BLaER1 treated with 17β-estradiol and CSF1 and Interleukin-3, amounts not matched to agents 10 nM and 100 nM (cell line): Measurements from ENCODE around the gene ARFGAP2.
A peak's percentile ranks its signal among the peaks of the same experiment; 100 is the strongest.

ENCODE experiments used
- H3K27ac ChIP-seq, 11 experiments: shearing (Covaris generic); formaldehyde crosslinking; 2 replicates each; pipeline ENCODE4 v1.8.1; 2022
- H3K27me3 ChIP-seq, 11 experiments: shearing (Covaris generic); formaldehyde crosslinking; 2 replicates each; pipeline ENCODE4 v1.8.1; 2022
- H3K36me3 ChIP-seq, 11 experiments: shearing (Covaris generic); formaldehyde crosslinking; 2 replicates each; pipeline ENCODE4 v1.8.1; 2022
- H3K4me1 ChIP-seq, 10 experiments: shearing (Covaris generic); formaldehyde crosslinking; 2 replicates each; pipeline ENCODE4 v1.8.1; 2022
- H3K4me2 ChIP-seq, 11 experiments: shearing (Covaris generic); formaldehyde crosslinking; 2 replicates each; pipeline ENCODE4 v1.8.1; 2022
- H3K4me3 ChIP-seq, 10 experiments: shearing (Covaris generic); formaldehyde crosslinking; 2 replicates each; pipeline ENCODE4 v1.8.1; 2022
- H3K9ac ChIP-seq, 11 experiments: shearing (Covaris generic); formaldehyde crosslinking; 2 replicates each; pipeline ENCODE4 v1.8.1; 2022
- H3K9me3 ChIP-seq, 11 experiments: shearing (Covaris generic); formaldehyde crosslinking; replicated peaks in 1 of 11; 2 replicates each; pipeline ENCODE4 v1.8.1; 2022
- H4K20me1 ChIP-seq, 11 experiments: shearing (Covaris generic); formaldehyde crosslinking; 2 replicates each; pipeline ENCODE4 v1.8.1; 2022
- Cebpa-rat ChIP-seq, 11 experiments: shearing (Covaris generic); IDR thresholded peaks; 2 replicates each; pipeline ENCODE4 v1.8.1; 2022

The ARFGAP2 gene

GRCh38 chr11:47152953-47153950 is 23.4 kb downstream of the ARFGAP2 start:
- no peak for TF ChIP-seq Cebpa-rat (IDR thresholded peaks at IDR 0.05)
- Histone ChIP-seq H4K20me1 (peaks cover 0 to 68% (median 26%) of the 10 kb centered on the region in 11 experiments; a peak in 11 of 22 replicates), H3K4me3 (no peak overlapping the region), H3K27ac (no peak overlapping the region), H3K4me1 (peaks cover 45 to 73% (median 57%) of the 10 kb centered on the region in 10 experiments), H3K4me2 (peak overlapping the region; percentile 48 to 86 (median 72)), H3K36me3 (peaks cover 0 to 24% (median 8%) of the 10 kb centered on the region in 11 experiments; a peak in 11 of 22 replicates), H3K9me3 (no peaks in the 10 kb centered on the region), H3K27me3 (no peaks in the 10 kb centered on the region), H3K9ac (peak overlapping the region in 1 of 11 experiments; percentile 38; a peak in 3 of 22 replicates)

- Histone ChIP-seq H3K9me3 (no peaks in the 10 kb centered on the region), H3K9ac (no peak overlapping the region), H3K27ac (no peak overlapping the region), H4K20me1 (peaks cover 0 to 76% (median 26%) of the 10 kb centered on the region in 11 experiments; a peak in 11 of 22 replicates), H3K4me3 (no peak overlapping the region), H3K27me3 (no peaks in the 10 kb centered on the region), H3K4me1 (peaks cover 45 to 71% (median 57%) of the 10 kb centered on the region in 10 experiments), H3K36me3 (peaks cover 0 to 22% (median 9%) of the 10 kb centered on the region in 11 experiments; a peak in 8 of 22 replicates), H3K4me2 (peak overlapping the region; percentile 44 to 83 (median 65))
- no peak for TF ChIP-seq Cebpa-rat (IDR thresholded peaks at IDR 0.05)
These were observed 24.3 kb downstream of the ARFGAP2 start for GRCh38 chr11:47152126-47152952.

- Histone ChIP-seq H3K27me3 (no peaks in the 10 kb centered on the region), H3K4me2 (peak overlapping the region in 7 of 11 experiments; percentile 1 to 35 (median 8); a peak in 8 of 22 replicates), H3K9me3 (no peaks in the 10 kb centered on the region), H4K20me1 (peaks cover 0 to 54% (median 8%) of the 10 kb centered on the region in 11 experiments; a peak in 10 of 22 replicates), H3K4me1 (peaks cover 24 to 46% (median 37%) of the 10 kb centered on the region in 10 experiments), H3K4me3 (no peak overlapping the region), H3K27ac (no peak overlapping the region), H3K9ac (peak overlapping the region in 1 of 11 experiments; percentile 20; a peak in 1 of 22 replicates), H3K36me3 (peaks cover 0 to 10% (median 0%) of the 10 kb centered on the region in 11 experiments; a peak in 4 of 22 replicates)
- TF ChIP-seq Cebpa-rat (IDR thresholded peaks at IDR 0.05) = no peak
These were observed 26.9 kb downstream of the ARFGAP2 start for GRCh38 chr11:47149782-47150181.

- TF ChIP-seq Cebpa-rat (IDR thresholded peaks at IDR 0.05) = no peak
- H4K20me1 ChIP-seq = peaks cover 0 to 46% (median 8%) of the 10 kb centered on the region in 11 experiments; a peak in 8 of 22 replicates
- H3K4me1 ChIP-seq = peaks cover 16 to 39% (median 30%) of the 10 kb centered on the region in 10 experiments
- no peak overlapping the region for H3K9ac ChIP-seq
- no peak overlapping the region for H3K4me3 ChIP-seq
- no peaks in the 10 kb centered on the region for H3K27me3 ChIP-seq
- no peak overlapping the region for H3K27ac ChIP-seq
- peak overlapping the region in 6 of 11 experiments; percentile 1 to 35 (median 12); a peak in 5 of 22 replicates for H3K4me2 ChIP-seq
- H3K9me3 ChIP-seq = no peaks in the 10 kb centered on the region
- peaks cover 0 to 10% (median 0%) of the 10 kb centered on the region in 11 experiments; a peak in 5 of 22 replicates for H3K36me3 ChIP-seq
These were observed 27.7 kb downstream of the ARFGAP2 start for GRCh38 chr11:47148903-47149531.

GRCh38 chr11:47148270-47148669 is 28.4 kb downstream of the ARFGAP2 start:
- H3K4me2 ChIP-seq = no peak overlapping the region
- no peak overlapping the region for H3K27ac ChIP-seq
- H3K27me3 ChIP-seq = no peaks in the 10 kb centered on the region
- H4K20me1 ChIP-seq = peaks cover 0 to 39% (median 8%) of the 10 kb centered on the region in 11 experiments; a peak in 7 of 22 replicates
- H3K4me3 ChIP-seq = no peak overlapping the region
- TF ChIP-seq Cebpa-rat (IDR thresholded peaks at IDR 0.05) = no peak
- H3K9me3 ChIP-seq = no peaks in the 10 kb centered on the region
- peaks cover 12 to 31% (median 22%) of the 10 kb centered on the region in 10 experiments for H3K4me1 ChIP-seq
- no peak overlapping the region for H3K9ac ChIP-seq
- H3K36me3 ChIP-seq = peaks cover 0 to 10% (median 0%) of the 10 kb centered on the region in 11 experiments; a peak in 6 of 22 replicates

GRCh38 chr11:47147681-47148080 is 29.0 kb downstream of the ARFGAP2 start:
- H3K4me3 ChIP-seq = no peak overlapping the region
- no peaks in the 10 kb centered on the region for H3K27me3 ChIP-seq
- peaks cover 0 to 10% (median 0%) of the 10 kb centered on the region in 11 experiments; a peak in 6 of 22 replicates for H3K36me3 ChIP-seq
- no peaks in the 10 kb centered on the region for H3K9me3 ChIP-seq
- H3K4me2 ChIP-seq = no peak overlapping the region
- no peak for TF ChIP-seq Cebpa-rat (IDR thresholded peaks at IDR 0.05)
- H4K20me1 ChIP-seq = peaks cover 0 to 33% (median 6%) of the 10 kb centered on the region in 11 experiments; a peak in 7 of 22 replicates
- H3K9ac ChIP-seq = no peak overlapping the region
- no peak overlapping the region for H3K27ac ChIP-seq
- H3K4me1 ChIP-seq = peaks cover 8 to 25% (median 16%) of the 10 kb centered on the region in 10 experiments

GRCh38 chr11:47147250-47147649 is 29.4 kb downstream of the ARFGAP2 start:
- H3K27ac ChIP-seq = no peak overlapping the region
- peaks cover 0 to 10% (median 0%) of the 10 kb centered on the region in 11 experiments; a peak in 6 of 22 replicates for H3K36me3 ChIP-seq
- H3K4me1 ChIP-seq = peaks cover 4 to 21% (median 12%) of the 10 kb centered on the region in 10 experiments
- H3K4me2 ChIP-seq = no peak overlapping the region
- no peaks in the 10 kb centered on the region for H3K9me3 ChIP-seq
- no peak overlapping the region for H3K4me3 ChIP-seq
- H4K20me1 ChIP-seq = peaks cover 0 to 29% (median 1%) of the 10 kb centered on the region in 11 experiments; a peak in 5 of 22 replicates
- no peaks in the 10 kb centered on the region for H3K27me3 ChIP-seq
- no peak for TF ChIP-seq Cebpa-rat (IDR thresholded peaks at IDR 0.05)
- no peak overlapping the region for H3K9ac ChIP-seq

- no peak for TF ChIP-seq Cebpa-rat (IDR thresholded peaks at IDR 0.05)
- H3K27ac ChIP-seq = no peak overlapping the region
- H3K4me1 ChIP-seq = peaks cover 2 to 11% (median 7%) of the 10 kb centered on the region in 10 experiments; a peak in 18 of 20 replicates
- H4K20me1 ChIP-seq = peaks cover 0 to 18% (median 0%) of the 10 kb centered on the region in 11 experiments; a peak in 8 of 22 replicates
- H3K36me3 ChIP-seq = peaks cover 0 to 13% (median 0%) of the 10 kb centered on the region in 11 experiments; a peak in 6 of 22 replicates
- no peaks in the 10 kb centered on the region for H3K9me3 ChIP-seq
- no peak overlapping the region for H3K4me3 ChIP-seq
- no peak overlapping the region for H3K4me2 ChIP-seq
- no peaks in the 10 kb centered on the region for H3K27me3 ChIP-seq
- no peak overlapping the region for H3K9ac ChIP-seq
These were observed 32.1 kb downstream of the ARFGAP2 start for GRCh38 chr11:47144541-47144940.
